Measurements from ENCODE around the gene BTN3A1. TPM values are rescaled to one million over a fixed set of nuclear protein-coding genes. Genes with fewer than 3 reads are reported as not detected.
"Not testable (repeated sequence)": the region's sequence is repeated elsewhere in the genome, so short reads cannot be mapped to it uniquely, and the experiment has no call there.

BTN3A1 gene
- total RNA-seq, 1 donor from 2014 or later: 10.9 TPM

DNA sequence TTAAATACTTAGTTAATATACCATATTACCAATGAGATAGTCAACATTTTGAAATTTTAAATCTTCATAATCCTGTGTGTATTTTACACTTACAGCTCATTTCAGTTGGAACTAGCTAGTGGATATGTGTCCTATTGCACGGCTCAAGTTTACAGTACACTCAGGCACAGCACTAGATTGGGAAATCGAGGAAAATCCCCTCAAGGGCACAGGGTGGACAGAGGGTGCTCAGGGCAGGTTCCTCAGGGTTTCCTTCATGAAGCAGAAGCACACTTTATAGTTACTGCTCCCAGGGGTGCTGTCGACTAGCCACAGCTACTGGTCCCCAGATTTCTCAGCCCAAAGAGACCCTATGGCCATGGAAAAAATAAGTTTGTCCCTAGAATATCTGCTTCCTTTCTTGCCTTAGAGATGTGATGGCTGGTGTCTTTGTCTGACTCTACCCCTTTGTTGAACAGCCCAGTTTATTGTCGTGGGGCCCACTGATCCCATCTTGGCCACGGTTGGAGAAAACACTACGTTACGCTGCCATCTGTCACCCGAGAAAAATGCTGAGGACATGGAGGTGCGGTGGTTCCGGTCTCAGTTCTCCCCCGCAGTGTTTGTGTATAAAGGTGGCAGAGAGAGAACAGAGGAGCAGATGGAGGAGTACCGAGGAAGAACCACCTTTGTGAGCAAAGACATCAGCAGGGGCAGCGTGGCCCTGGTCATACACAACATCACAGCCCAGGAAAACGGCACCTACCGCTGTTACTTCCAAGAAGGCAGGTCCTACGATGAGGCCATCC is 57.1 kb downstream of the BTN3A1 start:
- DNase-seq (ENCODE audit: low spot score): no peak
- H3K27ac Mint-ChIP-seq (ENCODE audit: unreplicated experiment): peak overlapping the region; percentile 33
- H3K4me3 Mint-ChIP-seq (ENCODE audit: unreplicated experiment): peak overlapping the region; percentile 59
- no peaks in the 10 kb centered on the region for H3K9me3 Mint-ChIP-seq (ENCODE audit: low read depth)
- H3K36me3 Mint-ChIP-seq (ENCODE audit: low read depth): peaks cover 42% of the 10 kb centered on the region
- TF ChIP-seq, protein P1, sequence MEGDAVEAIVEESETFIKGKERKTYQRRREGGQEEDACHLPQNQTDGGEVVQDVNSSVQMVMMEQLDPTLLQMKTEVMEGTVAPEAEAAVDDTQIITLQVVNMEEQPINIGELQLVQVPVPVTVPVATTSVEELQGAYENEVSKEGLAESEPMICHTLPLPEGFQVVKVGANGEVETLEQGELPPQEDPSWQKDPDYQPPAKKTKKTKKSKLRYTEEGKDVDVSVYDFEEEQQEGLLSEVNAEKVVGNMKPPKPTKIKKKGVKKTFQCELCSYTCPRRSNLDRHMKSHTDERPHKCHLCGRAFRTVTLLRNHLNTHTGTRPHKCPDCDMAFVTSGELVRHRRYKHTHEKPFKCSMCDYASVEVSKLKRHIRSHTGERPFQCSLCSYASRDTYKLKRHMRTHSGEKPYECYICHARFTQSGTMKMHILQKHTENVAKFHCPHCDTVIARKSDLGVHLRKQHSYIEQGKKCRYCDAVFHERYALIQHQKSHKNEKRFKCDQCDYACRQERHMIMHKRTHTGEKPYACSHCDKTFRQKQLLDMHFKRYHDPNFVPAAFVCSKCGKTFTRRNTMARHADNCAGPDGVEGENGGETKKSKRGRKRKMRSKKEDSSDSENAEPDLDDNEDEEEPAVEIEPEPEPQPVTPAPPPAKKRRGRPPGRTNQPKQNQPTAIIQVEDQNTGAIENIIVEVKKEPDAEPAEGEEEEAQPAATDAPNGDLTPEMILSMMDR (IDR thresholded peaks at IDR 0.05): no peak
- H3K4me1 Mint-ChIP-seq (ENCODE audit: low read depth): peaks cover 60% of the 10 kb centered on the region
- no peaks in the 10 kb centered on the region for H3K27me3 Mint-ChIP-seq (ENCODE audit: low read depth)

DNA sequence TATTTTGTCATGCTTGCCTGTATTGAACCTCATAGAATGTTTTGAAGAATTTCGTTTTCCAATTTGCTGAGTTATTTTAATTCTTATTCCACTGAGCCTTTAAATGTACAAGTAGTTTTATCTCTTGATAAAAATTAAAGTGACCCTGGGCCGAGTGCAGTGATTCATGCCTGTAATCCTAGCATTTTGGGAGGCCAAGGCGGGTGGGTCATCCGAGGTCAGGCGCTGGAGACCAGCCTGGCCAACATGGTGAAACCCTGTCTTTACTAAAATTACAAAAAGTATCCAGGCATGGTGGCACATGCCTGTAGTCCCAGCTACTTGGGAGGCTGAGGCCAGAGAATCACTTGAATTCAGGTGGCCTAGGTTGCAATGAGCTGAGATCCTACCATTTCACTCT is 59.3 kb downstream of the BTN3A1 start:
- H3K9me3 Mint-ChIP-seq (ENCODE audit: low read depth); H3K4me3 Mint-ChIP-seq (ENCODE audit: unreplicated experiment); DNase-seq (ENCODE audit: low spot score); H3K27me3 Mint-ChIP-seq (ENCODE audit: low read depth); H3K27ac Mint-ChIP-seq (ENCODE audit: unreplicated experiment): not testable (repeated sequence)
- peaks cover 52% of the 10 kb centered on the region for H3K4me1 Mint-ChIP-seq (ENCODE audit: low read depth)
- peaks cover 60% of the 10 kb centered on the region for H3K36me3 Mint-ChIP-seq (ENCODE audit: low read depth)

DNA sequence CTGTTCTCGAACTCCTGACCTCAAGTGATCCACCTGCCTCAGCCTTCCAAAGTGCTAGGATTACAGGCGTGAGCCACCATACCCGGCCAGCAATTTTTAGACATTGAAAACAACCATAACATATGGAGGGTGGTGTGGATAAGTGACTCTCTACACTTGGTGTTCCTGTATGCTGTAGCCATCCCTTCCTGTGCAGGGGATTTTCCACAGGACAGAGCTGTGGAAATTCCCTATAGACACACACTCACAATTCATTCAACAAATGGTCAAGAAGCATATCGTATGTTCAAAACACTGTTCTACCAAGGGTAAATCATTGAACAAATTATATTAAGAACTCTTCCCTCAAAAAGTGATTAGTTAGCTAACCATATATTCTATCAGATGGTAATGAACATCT is 61.9 kb downstream of the BTN3A1 start:
- TF ChIP-seq, protein P1 (IDR thresholded peaks at IDR 0.05): no peak
- DNase-seq (ENCODE audit: low spot score): no peak
- Mint-ChIP-seq H3K27ac (ENCODE audit: unreplicated experiment) (no peak overlapping the region), H3K4me3 (ENCODE audit: unreplicated experiment) (no peak overlapping the region), H3K9me3 (ENCODE audit: low read depth) (no peaks in the 10 kb centered on the region), H3K4me1 (ENCODE audit: low read depth) (peaks cover 32% of the 10 kb centered on the region), H3K27me3 (ENCODE audit: low read depth) (no peaks in the 10 kb centered on the region), H3K36me3 (ENCODE audit: low read depth) (peaks cover 81% of the 10 kb centered on the region)

DNA sequence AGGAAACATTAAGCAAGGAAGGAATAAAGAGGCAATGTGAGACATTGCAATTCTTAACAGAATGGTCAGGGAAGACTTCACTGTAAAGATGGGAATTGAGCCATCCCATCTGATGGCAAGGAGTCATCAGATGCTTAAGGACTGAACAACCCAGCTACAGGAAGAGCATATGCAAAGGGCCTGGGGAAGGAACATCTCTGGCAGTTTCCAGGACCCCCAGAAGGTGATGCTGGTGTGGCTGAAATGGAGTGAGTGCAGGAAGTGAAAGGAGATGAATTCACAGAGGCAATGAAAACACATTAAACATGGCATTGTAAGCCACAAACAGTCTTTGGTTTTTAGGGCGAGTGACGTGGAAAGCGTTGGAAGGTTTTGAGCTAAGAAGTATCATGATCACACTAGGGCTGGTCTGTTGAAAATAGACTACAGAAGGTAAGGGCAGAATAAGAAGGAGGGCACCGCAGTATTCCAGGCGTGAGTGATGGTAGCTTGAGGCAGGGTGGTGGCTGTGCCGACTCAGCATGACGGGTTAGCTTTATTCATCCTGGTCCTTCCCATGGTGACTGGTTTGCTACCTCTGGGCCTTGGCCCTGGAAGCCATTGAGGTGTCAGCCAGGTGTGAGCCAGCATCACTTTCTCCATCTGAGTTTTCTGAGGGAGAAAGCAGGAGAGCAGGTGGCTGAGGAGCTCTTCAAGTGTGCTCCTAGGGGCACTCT is 62.5 kb downstream of the BTN3A1 start:
- H3K27me3 Mint-ChIP-seq (ENCODE audit: low read depth): no peaks in the 10 kb centered on the region
- peaks cover 79% of the 10 kb centered on the region for H3K36me3 Mint-ChIP-seq (ENCODE audit: low read depth)
- H3K4me3 Mint-ChIP-seq (ENCODE audit: unreplicated experiment): no peak overlapping the region
- H3K27ac Mint-ChIP-seq (ENCODE audit: unreplicated experiment): no peak overlapping the region
- H3K4me1 Mint-ChIP-seq (ENCODE audit: low read depth): peaks cover 26% of the 10 kb centered on the region
- DNase-seq (ENCODE audit: low spot score): no peak
- H3K9me3 Mint-ChIP-seq (ENCODE audit: low read depth): no peaks in the 10 kb centered on the region
- TF ChIP-seq, protein P1 (IDR thresholded peaks at IDR 0.05): no peak

Other genes with a start within 250 kb of the BTN3A1 start
- 7.2 to 18.0 TPM (median 7.7 TPM) in 3 replicates for gene BTN3A2, start 37.1 kb upstream of the BTN3A1 start, total RNA-seq
- gene BTN2A2, start 19.2 kb upstream of the BTN3A1 start, total RNA-seq: 18.0 to 18.9 TPM (median 18.2 TPM) in 3 replicates
- 8.6 to 23.7 TPM (median 9.3 TPM) in 3 replicates for gene BTN3A3, start 38.2 kb downstream of the BTN3A1 start, total RNA-seq
- gene BTN2A1, start 55.7 kb downstream of the BTN3A1 start, total RNA-seq: 28.3 to 33.6 TPM (median 33.3 TPM) in 3 replicates
- not detected in 3 replicates for gene BTN1A1, start 98.0 kb downstream of the BTN3A1 start, total RNA-seq
- 44.7 to 50.1 TPM (median 47.3 TPM) in 3 replicates for gene HMGN4, start 136.1 kb downstream of the BTN3A1 start, total RNA-seq
- 9.7 to 11.4 TPM (median 10.1 TPM) in 3 replicates for gene ABT1, start 194.7 kb downstream of the BTN3A1 start, total RNA-seq

All from chondrocyte (in vitro differentiated cells).